WERI-Rb-1 (cell line): Measurements from ENCODE around the gene NAA10.
A peak's percentile ranks its signal among the peaks of the same experiment; 100 is the strongest.

Experiments
- DNase-seq: peaks from one replicate; pipeline ENCODE4 v3.0.0-alpha.2; 2020
- H3K27ac ChIP-seq: fragments of 250-450 bp; sonication (Bioruptor Pico); 2 replicates; pipeline ENCODE4 v1.5.1; 2020; ENCODE audit warnings: mild to moderate bottlenecking, moderate library complexity
- H3K27me3 ChIP-seq: fragments of 250-450 bp; sonication (Bioruptor Pico); 2 replicates; pipeline ENCODE4 v1.5.1; 2021; ENCODE audit warnings: mild to moderate bottlenecking, low read depth, moderate library complexity; ENCODE audit not compliant: insufficient read depth, severe bottlenecking
- H3K36me3 ChIP-seq: fragments of 250-450 bp; sonication (Bioruptor Pico); 2 replicates; pipeline ENCODE4 v1.5.1; 2020; ENCODE audit warnings: mild to moderate bottlenecking, moderate library complexity
- H3K4me3 ChIP-seq: 2 replicates; pipeline ENCODE4 v1.5.1; 2011; ENCODE audit warnings: low read depth, mild to moderate bottlenecking, control low read depth, low read length
- H3K9me3 ChIP-seq: fragments of 250-450 bp; sonication (Bioruptor Pico); 2 replicates; pipeline ENCODE4 v1.5.1; 2021; ENCODE audit warnings: mild to moderate bottlenecking, moderate library complexity; ENCODE audit not compliant: severe bottlenecking
- TF ChIP-seq, protein P1 (sequence below): IDR thresholded peaks from 2 replicates; pipeline ENCODE4 v1.5.1; 2011; ENCODE audit warnings: low read depth, mild to moderate bottlenecking, control low read depth, inconsistent platforms, low read length

Gene NAA10

DNA sequence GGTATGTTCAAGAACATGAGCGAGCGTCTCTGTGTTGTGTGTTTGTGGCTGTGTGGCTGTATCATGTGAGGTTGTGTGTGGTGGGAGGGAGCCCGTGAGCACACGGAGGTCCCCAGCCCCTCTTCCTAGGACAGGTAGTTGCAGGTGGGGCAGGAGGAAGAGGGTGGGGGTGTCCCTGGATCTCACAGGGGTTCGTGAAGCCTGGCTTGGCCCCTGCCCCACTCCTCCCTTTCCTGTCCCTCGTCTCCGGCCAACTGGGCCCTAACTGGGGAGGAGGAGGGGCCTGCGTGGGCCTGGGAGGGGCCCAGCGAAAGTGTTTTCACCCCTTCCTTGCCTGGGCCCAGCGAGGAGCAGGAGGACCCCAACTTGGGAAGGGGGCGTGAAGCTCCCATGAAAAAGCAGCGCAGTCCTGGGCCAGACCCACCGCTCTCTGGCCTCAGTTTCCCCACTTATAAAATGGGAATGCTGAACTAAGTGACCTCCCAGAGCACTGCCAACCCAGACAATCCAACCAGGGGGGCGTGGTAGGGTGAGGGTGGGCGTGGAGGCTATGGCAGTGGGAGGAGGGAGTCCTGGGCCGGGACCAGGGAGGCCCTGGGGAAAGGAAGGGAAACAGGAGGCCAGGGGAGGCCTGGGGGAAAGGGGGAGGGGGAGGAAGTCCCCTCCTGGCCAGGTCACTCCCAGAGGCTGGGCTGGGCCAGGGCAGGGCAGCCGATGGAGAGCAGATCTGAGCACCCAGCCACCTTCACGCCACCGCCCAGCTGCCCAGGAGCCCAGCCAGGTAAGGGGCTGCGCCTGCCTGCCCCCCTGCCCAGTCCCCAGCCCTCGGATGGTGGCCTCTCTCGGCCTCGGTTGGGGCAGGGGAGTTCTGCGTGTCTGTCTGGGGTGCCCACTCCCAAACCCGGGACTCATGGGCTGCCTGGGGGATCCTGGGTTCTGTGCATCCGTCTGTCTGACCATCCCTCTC is 30.6 kb downstream of the NAA10 start, which contains the start of gene AVPR2:
Gene AVPR2, plus strand, starts transcription at position 683 of the 967 bp plus-strand sequence. CDS start 473 bp downstream, outside the sequence.
- peak; percentile 33 for DNase-seq
- Histone ChIP-seq H3K4me3 (no peak within 1 kb of the TSS), H3K27ac (no peak within 1 kb of the TSS)

DNA sequence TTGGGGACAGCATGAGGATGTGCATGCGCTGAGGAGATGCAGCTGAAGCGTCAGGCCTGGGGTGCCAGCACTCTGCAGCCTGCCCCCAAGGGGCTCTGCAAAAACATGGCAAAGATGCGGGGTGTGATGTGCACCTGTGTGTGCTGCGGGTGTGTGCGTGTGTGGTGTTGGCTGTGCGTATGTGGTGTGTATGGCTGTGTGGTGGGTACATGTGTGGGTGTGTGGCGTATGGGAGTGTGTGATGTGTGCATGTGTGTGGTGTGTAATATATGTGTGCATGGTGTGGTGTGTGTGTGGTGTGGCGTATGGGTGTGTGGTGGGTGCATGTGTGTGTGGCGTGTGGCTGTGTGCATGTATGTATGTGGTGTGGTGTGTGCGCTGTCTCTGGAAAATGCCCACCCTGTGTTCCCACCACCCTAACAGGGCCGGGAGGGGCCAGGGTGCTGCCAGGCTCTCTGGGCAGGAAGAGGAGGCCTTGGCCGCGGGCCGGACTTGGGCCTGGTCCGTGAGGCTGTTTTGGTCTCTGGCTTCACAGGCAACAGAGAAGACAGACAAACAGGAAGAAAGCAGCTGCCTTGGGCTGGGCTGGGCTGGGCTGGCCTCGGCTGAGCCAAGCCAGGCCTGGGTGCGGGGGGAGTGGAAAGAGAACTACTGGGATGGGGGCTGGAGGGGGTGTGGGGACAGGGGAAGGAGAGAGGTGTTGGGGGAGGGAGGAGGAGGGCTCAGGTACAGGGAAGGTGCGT is 31.4 kb downstream of the NAA10 start:
- H3K27me3 ChIP-seq = peaks cover 8% of the 10 kb centered on the region
- TF ChIP-seq, protein P1, sequence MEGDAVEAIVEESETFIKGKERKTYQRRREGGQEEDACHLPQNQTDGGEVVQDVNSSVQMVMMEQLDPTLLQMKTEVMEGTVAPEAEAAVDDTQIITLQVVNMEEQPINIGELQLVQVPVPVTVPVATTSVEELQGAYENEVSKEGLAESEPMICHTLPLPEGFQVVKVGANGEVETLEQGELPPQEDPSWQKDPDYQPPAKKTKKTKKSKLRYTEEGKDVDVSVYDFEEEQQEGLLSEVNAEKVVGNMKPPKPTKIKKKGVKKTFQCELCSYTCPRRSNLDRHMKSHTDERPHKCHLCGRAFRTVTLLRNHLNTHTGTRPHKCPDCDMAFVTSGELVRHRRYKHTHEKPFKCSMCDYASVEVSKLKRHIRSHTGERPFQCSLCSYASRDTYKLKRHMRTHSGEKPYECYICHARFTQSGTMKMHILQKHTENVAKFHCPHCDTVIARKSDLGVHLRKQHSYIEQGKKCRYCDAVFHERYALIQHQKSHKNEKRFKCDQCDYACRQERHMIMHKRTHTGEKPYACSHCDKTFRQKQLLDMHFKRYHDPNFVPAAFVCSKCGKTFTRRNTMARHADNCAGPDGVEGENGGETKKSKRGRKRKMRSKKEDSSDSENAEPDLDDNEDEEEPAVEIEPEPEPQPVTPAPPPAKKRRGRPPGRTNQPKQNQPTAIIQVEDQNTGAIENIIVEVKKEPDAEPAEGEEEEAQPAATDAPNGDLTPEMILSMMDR = no peak
- no peak overlapping the region for H3K27ac ChIP-seq

More for the DNA sequence above, 30.6 kb downstream of the NAA10 start, which contains the start of gene AVPR2:
- H3K9me3 ChIP-seq = no peaks in the 10 kb centered on the region
- TF ChIP-seq, protein P1 = no peak
- H3K27me3 ChIP-seq = peaks cover 14% of the 10 kb centered on the region
- H3K36me3 ChIP-seq = no peaks in the 10 kb centered on the region

DNA sequence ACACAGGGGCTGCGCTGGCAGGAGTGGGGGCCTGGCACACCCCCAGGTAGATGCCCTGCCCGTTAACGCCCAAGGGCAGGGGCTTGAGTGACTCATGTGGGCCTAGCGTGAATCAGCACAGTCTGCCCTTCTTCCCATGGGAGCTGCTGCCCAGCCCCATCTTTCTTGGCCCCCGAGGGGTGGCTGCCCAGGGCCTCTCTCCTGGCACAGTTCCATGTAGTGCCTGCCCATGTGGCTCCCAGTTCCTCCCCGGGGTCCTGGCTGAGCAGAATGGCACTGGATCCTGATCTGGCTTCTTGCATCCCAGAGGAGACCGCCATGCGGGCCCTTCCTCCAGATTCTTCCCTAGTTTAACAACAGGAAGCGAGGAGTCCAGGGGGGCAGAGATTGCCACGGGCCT is 32.5 kb downstream of the NAA10 start:
- Histone ChIP-seq H3K4me3 (no peak overlapping the region), H3K27ac (no peak overlapping the region), H3K9me3 (peaks cover 2% of the 10 kb centered on the region), H3K27me3 (peaks cover 8% of the 10 kb centered on the region), H3K36me3 (no peaks in the 10 kb centered on the region)
- DNase-seq = no peak
- TF ChIP-seq, protein P1 = no peak

More for the DNA sequence above, 31.4 kb downstream of the NAA10 start:
- DNase-seq = no peak
- H3K9me3 ChIP-seq = peaks cover 2% of the 10 kb centered on the region
- H3K4me3 ChIP-seq = no peak overlapping the region
- no peaks in the 10 kb centered on the region for H3K36me3 ChIP-seq

DNA sequence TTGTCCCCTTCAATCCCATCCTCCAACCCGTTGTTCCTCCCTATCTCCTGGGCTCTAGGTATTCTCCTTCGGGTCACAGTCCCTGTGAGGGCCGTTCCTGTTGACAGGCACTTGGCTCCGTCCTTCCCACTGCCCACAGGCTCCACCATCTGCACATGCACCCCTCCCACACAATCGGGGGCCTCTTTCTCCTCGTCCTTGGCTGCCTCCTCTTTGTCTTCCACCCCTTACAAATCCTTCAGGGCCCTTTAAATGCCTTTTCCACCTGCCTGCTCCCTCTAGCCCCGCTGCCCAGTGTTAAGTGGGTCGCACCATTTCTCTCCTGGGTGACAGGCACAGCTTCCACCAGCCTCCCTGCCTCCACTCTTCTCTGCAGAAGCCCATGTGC is 33.1 kb downstream of the NAA10 start:
- TF ChIP-seq, protein P1 = no peak
- no peak overlapping the region for H3K27ac ChIP-seq
- DNase-seq = peak; percentile 41
- peaks cover 8% of the 10 kb centered on the region for H3K27me3 ChIP-seq
- H3K9me3 ChIP-seq = peaks cover 5% of the 10 kb centered on the region
- H3K36me3 ChIP-seq = no peaks in the 10 kb centered on the region
- no peak overlapping the region for H3K4me3 ChIP-seq

DNA sequence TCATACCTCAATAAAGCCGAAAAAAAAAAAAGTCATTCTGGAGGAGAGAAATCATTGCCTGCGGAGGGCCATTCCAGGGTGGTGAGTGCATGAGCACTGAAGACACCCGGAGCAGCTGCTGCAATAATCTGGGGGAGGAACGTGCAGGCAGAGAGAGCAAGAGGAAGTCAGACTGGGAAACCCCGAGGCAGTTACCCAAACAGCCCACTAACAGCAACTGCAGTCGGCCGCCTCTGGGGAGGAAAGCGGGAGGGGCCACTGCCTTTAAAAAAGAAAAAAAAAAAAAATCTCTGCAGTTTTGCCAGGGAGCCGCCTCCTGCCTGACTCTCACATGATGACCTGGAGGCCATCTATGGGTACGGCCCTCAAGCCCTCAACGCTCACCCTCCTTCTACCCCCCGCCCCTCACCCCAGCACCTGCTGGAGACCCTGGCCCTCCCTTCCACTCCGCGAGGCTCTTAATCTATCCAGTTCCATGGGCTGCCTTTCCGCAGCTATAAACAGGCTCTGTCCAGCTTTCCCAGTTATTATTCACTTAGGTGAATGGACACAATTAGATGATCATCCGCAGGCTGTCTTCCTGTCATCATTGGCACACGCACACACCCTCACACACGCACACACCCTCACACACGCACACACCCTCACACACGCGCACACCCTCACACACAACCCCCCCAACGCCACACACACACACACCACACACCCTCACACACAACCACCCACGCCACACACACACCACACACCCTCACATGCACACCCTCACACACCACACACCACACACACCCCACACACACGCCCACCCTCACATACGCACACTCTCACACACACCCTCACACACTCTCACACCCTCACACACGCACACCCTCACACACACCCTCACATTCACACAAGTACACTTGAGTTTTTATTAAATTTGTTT is 33.7 kb downstream of the NAA10 start:
- no peaks in the 10 kb centered on the region for H3K36me3 ChIP-seq
- DNase-seq = peak; percentile 78
- peak overlapping the region; percentile 37; the same call in 1 of the 2 replicates for H3K27ac ChIP-seq
- TF ChIP-seq, protein P1 = no peak
- peaks cover 9% of the 10 kb centered on the region for H3K27me3 ChIP-seq
- peaks cover 7% of the 10 kb centered on the region for H3K9me3 ChIP-seq
- H3K4me3 ChIP-seq = no peak overlapping the region
